GM15510 (cell line): ENCODE measurements around the gene PCDH9.

Experiments used
- POLR2A ChIP-seq: IDR thresholded peaks from 3 replicates; pipeline ENCODE4 v1.6.1; 2011; ENCODE audit warnings: borderline replicate concordance; ENCODE audit not compliant: insufficient read length; ENCODE audit errors: extremely low read depth

The PCDH9 gene

GRCh38 chr13:66560991-66561390 is 669.1 kb downstream of the PCDH9 start:
- TF ChIP-seq POLR2A: no peak

- TF ChIP-seq POLR2A: no peak
Observed at GRCh38 chr13:66560189-66560588, 669.9 kb downstream of the PCDH9 start.

- no peak for TF ChIP-seq POLR2A
Observed at GRCh38 chr13:66559093-66559492, 671.0 kb downstream of the PCDH9 start.

- no peak for TF ChIP-seq POLR2A
Observed at GRCh38 chr13:66558506-66558905, 671.6 kb downstream of the PCDH9 start.

- no peak for TF ChIP-seq POLR2A
Observed at GRCh38 chr13:66557357-66557756, 672.8 kb downstream of the PCDH9 start.

GRCh38 chr13:66556306-66556705 is 673.8 kb downstream of the PCDH9 start:
- TF ChIP-seq POLR2A: no peak

- TF ChIP-seq POLR2A: no peak
Observed at GRCh38 chr13:66553391-66553790, 676.7 kb downstream of the PCDH9 start.

- no peak for TF ChIP-seq POLR2A
Observed at GRCh38 chr13:66551128-66551527, 679.0 kb downstream of the PCDH9 start.

GRCh38 chr13:66547685-66548084 is 682.5 kb downstream of the PCDH9 start:
- TF ChIP-seq POLR2A: no peak

- TF ChIP-seq POLR2A: no peak
Observed at GRCh38 chr13:66546534-66547379, 683.4 kb downstream of the PCDH9 start.

GRCh38 chr13:66543780-66544179 is 686.4 kb downstream of the PCDH9 start:
- no peak for TF ChIP-seq POLR2A

GRCh38 chr13:66537417-66537816 is 692.7 kb downstream of the PCDH9 start:
- TF ChIP-seq POLR2A: no peak

GRCh38 chr13:66536746-66537145 is 693.4 kb downstream of the PCDH9 start:
- TF ChIP-seq POLR2A: no peak

- TF ChIP-seq POLR2A: no peak
Observed at GRCh38 chr13:66534561-66534960, 695.6 kb downstream of the PCDH9 start.

GRCh38 chr13:66532845-66533244 is 697.3 kb downstream of the PCDH9 start:
- no peak for TF ChIP-seq POLR2A

- TF ChIP-seq POLR2A: no peak
Observed at GRCh38 chr13:66532146-66532545, 698.0 kb downstream of the PCDH9 start.
